NCI-H2081 treated with DMSO at 0.1 percent for 48 hours (cell line): ENCODE measurements around the gene KLK7.

Experiments used
- DNase-seq: peaks from one replicate; lab custom pipeline; 2025; lab: John Stamatoyannopoulos, UW

Gene KLK7

GRCh38 chr19:50983625-50984292, at the start of gene KLK7:
KLK7 (minus strand) TSS chr19:50983917; CDS start chr19:50982399, 1,518 bp downstream.
- DNase-seq = no peak

DNA sequence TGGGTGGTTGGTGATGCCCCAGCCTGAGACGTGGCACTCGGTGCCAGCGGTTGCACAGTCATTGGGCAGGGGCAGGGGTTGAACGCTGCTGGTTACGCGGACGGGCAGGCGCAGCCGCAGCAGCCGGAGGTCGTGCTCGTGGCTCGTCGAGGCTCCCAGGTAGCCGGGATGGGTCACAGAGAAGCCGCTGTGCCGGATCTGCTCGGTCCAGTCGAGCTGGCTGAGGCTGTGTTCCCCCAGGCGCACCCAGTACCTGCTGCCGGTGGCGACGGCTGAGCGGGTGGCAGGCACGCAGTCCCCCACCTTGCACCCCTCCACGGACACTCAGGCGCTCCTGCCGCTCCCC, 48.1 kb upstream of the KLK7 start:
- no peak for DNase-seq

DNA sequence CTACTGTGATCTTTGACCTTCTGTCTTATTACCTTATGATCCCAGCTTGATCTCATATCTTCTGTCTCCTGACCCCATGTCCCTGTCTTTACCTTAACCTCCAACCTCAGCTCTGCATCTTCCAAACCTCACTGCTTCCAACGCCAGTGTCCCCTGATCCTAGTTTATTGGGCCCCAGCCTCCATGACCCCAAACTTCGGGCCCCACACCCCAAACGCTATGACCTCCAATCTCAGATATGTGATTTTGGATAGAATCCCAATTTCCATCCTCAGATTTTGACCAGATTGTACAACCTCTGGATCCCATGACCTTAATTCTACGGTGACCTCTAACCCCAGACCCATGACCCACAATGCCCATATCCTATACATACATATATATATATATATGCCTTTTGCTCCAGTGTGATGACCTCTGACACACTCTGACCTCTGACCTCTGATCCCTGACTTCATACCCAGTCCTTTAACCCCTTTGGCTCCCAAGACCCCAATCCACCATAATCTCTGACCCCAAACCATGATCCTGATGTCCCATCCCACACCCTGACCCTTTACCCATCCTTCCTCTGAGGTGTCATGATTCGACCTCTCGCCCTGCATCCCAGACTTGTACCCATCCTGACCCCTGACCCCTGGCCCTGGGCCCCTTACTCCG, 47.6 kb upstream of the KLK7 start:
- no peak for DNase-seq

DNA sequence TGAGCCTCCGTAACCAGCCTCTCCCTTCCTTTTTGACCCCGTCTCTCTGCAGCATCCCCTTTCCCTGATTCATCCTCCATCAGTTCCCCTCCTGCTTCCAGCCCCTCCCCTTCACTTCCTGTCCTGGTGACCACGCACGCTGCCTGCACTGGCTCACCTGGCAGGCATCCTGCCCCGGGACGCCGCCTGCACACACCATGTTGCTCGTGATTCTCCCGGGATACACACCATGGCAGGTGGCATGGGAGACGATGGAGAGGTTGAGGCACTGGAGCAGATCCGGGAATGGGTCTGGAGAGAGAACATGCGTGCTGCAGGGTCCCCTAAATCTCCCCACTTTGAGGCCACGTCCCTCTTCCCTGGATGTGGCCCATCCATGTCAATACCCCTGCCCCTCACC, 46.9 kb upstream of the KLK7 start:
- no peak for DNase-seq

GRCh38 chr19:51029718-51030117, 46.0 kb upstream of the KLK7 start:
- no peak for DNase-seq

DNA sequence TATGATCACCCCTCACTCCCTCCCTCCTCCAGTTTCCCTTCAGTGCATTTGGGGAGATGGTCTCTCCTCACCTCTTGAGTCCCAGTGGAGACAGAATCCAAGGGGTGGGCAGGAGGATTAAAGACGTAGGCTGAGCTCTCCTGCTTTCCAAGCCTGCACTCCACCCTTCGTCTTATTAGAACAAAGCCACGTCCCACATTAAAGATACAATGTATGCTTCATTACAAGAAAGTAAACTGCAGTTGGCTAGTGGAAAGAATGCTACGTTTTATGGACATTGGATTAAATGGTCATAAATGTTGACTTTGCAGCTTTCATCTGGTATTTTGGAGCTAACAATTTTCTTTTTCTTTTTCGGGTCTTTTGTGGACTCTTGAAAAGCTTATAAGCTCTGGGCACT, 44.2 kb upstream of the KLK7 start:
- DNase-seq = no peak

DNA sequence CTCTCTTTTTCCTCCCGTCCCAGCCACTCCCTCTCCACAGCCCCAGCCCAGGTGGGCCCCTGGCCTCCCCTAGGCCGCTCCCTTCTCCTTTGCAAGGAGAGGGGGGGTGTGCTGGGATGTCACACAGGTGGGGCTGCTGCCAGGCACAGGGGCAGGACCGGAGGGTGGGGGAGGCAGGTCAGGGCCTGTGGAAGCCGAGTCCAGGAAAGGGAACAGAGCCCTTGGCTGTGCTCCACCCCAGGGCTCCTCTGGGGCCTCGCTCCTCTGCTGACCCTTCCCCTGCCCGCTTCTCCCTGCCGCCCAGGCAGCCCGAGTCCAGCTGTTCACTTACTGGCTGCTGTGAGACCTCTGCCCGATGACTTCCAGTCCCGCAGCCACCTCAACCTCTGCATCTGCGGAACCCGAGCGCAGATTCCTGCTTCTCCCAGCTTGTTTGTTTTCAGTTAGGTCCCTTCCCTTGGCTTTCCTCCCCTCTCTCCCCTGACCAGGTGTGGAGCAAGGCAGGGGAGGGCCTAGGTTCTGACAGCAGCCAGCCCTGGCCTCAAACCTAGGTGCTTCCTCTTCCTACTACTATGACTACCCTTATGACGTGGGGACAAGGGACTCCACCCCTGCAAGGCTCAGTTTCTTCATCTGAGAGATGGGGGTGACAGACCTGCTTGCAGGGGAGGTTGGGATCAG, 43.5 kb upstream of the KLK7 start:
- no peak for DNase-seq

GRCh38 chr19:51026554-51026831, 42.8 kb upstream of the KLK7 start, which contains the start of gene KLK11:
KLK11 (minus strand) TSS chr19:51026616; CDS start chr19:51025631, 985 bp downstream.
- no peak for DNase-seq

DNA sequence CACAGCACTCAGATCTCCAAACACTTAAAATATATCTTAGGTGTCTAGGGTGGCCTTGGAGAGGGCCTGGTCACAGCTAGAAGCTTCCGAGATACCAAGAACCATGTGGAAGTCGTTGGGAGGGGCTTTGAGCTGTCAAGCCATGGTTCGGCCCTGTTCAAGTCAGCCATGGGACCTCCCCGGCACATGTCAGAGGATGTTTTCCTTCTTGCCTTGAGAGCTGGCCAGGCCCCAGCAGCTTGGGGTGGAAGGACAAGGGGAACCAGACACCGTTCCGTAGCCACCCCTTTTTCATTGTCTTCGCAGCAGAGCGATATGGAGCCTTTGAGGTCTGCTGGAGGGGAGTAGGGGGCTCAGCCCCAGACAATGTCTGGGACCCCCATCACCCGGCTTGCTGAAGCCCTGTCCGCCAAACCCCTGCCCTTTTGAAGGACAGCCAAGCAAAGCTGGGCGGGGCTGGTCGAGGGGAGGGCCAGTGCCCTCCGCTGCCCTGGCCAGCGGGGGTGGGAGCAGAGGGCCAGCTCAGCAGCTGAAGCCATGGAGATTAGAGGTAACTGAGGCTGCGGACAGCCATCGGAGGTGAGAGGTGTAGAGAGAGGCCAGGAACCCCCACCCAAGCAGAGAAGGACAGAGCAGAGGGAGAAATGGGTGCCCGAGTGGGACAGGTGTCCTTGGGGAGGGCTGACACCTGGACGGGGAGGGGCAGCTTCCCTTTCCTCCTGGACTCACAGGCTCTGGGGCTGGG, 42.3 kb upstream of the KLK7 start:
- no peak for DNase-seq

GRCh38 chr19:51025401-51025800, 41.7 kb upstream of the KLK7 start:
- no peak for DNase-seq

DNA sequence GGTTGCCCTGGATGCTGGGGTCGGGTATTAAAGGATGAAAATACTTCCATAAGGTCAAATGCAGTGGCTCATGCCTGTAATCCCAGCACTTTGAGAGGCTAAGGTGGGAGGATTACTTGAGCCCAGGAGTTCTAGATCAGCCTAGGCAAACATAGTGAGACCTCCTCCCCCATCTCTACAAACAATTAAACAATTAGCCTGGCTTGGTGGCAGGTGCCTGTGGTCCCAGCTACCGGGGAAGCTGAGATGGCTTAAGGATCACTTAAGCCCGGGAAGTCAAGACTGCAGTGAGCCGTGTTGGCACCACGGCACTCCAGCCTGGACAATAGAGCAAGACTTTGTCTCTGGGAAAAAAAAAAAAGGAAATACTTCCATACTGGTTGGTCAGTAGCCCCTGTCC, 41.2 kb upstream of the KLK7 start:
- no peak for DNase-seq

DNA sequence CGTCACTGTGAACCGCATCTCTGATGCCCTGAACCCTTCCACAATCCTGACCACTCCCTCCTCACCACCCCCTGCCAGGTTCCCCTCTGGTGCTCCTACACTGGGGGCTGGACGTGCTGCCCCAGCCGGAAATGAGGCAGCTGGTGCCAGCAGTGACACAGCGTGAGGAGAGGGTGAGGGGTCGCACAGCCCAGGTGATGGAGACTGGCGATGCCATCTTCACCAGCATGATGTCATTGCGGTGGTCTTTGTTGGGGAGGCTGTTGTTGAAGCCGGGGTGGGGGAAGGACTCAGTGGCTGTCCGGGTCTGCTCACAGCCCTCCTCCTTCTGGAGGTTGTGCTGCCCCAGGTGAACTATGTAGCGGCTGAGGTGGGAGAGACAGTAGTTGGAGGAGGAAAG, 40.2 kb upstream of the KLK7 start:
- no peak for DNase-seq

DNA sequence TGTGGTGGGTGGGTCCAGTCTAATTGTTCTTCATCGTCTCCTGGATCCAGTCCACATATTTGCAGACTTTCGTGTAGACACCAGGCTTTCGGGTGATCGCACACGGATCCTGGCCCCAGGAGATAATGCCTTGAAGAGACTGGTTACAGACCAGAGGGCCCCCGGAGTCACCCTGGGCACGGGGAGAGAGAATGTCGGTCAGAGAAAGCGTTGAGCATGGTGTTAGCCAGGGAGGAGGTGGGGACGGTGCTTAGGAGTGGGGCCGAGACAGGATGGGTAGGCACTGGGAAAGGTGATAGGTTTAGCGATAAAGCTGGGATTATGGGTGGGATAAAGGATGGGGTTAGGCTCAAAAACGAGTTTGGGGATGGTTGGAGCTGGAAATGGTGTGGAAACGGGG, 38.8 kb upstream of the KLK7 start:
- no peak for DNase-seq

DNA sequence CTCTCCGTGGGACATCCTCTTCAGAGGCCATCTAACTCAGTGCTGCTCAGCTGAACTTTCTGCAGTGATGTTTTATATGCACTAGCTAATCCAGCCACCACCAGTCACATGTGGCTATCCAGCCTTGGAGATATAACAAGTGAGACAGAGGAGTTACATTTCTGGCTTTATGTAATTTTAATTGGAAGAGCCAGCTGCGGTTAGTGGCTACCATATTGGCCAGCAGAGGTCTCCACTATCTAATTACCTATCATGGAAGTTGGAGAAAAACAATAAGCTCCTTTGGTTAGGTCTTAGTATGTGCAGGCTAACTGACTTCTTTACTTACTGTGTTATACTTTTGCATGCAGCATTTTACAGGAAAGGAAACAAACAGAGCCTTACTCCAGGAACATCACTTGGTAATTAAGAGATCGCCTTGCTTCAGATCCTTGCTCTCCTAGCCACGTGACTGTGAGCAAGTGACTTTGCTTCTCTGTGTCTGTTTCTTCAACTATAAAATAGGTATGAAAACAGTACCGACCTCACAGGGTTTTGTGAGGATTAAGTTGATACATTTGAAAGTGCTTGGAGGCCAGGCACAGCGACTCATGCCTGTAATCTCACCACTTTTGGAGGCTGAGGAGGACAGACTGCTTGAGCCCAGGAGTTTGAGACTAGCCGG, 37.4 kb upstream of the KLK7 start:
- DNase-seq = no peak

DNA sequence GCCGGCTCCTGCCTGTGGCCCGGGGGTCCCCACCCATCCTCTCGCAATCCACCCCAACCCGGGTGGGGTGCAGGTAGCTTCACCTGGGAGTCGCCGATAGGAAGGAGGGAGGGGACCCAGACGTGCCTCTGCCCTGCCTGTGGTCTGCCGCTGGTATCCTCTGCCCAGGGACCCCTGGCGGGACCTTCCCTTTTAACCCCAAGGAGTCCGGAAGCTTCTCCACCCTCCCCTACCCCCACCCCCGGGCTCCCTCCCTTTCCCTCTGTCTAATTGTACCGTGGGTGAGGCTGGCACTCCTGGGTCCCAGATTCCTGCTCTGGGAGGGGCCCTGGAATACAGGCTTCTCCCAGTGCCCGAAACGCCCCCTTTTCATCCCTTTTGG, 35.8 kb upstream of the KLK7 start, which contains the start of gene KLK10:
Gene KLK10, minus strand, starts transcription at position 166 of the 382 bp plus-strand sequence. CDS start 579 bp downstream, outside the sequence.
- no peak for DNase-seq

DNA sequence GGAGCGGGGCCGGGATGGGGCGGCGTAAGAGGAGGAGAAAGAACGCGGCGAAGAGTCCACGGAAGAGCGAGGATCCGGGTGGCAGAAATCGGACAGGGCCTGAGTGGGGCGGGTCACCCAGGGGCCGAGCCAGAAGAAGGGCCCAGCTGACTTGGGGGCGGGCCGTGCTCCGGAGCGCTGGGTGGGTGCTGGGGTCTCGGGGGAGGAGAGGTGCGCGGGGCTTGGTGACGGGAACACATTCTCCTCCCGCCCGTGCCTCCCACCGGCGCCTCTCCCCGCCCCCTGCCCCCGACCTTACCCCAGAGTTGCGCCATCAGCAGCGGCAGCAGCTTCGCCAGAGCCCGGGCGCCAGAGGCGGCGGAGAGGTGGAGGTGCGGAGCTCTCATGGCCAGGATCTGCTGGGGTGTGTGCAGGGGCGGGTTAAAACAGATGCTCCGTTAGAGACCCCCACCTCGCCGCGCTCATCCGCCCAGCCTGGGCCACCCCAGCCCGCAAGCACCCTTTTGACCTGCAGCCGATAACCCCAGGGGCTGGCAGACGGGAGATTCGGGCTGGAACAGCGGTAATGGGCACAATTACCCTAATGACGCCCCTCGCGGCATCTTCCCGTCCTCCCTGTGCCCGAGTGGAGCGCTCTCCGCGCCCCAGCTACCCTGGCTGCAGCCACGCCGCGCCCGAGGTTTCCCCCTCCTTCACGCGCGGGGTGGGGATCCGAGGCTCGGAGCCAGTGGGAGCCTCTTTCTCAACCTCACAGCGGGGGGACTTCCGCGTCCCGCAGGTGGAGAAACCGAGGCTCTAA, 35.2 kb upstream of the KLK7 start:
- no peak for DNase-seq

GRCh38 chr19:51016798-51017683, 33.3 kb upstream of the KLK7 start:
- no peak for DNase-seq

GRCh38 chr19:51015691-51016267, 32.1 kb upstream of the KLK7 start:
- DNase-seq = no peak

DNA sequence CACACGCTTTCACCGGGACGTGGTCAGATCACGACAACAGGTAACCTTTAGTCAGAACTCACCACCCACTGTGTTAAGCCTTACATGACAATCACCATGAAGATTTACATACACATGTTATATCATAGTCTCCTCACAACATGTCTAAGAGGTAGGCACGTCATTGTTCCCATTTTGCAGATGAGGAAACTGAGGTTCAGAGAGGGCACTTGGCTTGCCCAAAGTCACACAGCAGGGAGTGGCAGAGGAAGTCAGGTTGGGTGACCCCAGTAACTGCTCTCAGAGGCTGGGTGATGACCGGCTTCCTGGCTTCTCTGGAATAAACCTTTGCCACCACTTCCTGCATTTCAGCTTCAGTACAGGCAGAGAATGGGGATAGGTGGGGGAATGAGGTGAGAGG, 30.5 kb upstream of the KLK7 start:
- DNase-seq = no peak

DNA sequence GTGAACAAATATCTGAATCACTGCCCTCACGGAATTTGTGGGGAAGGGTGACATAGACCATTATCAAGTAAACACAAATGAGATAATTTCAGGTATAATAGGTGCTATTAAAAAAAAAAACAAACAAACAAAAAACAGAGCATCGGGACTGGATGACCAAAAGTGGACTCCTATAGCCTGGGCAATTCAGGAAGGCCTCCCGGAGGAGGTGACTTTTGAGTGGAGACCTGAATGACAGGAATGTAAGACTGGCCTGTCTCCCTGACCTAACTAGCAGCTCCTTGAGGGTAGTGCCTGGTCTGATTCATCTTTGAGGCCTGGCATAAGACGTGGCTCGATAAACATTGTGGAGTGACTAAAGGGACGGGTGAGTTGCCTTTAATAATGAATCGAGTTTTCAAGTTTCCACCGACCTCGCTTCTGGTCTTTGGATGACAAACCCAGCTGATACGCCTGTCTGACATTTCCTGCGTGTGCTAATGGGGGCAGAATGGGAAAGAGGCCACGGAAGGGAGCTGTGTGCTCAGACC, 29.0 kb upstream of the KLK7 start:
- no peak for DNase-seq
